HEK293 (cell line): ENCODE measurements around the gene DCUN1D1.

Experiments used
- ZNF830 ChIP-seq: fragments of 450-650 bp; IDR thresholded peaks from 2 replicates; pipeline ENCODE4 v1.5.0; 2018; ENCODE audit warnings: missing biosample characterization, missing genetic modification characterization, low read depth, mild to moderate bottlenecking, moderate library complexity
- TF ChIP-seq, protein P1 (sequence below): fragments of 450-650 bp; formaldehyde crosslinking; IDR thresholded peaks from 2 replicates; pipeline ENCODE4 v1.5.1; 2016; ENCODE audit warnings: missing biosample characterization, missing genetic modification characterization
- TF ChIP-seq, protein P2 (sequence below): sonication (generic); formaldehyde crosslinking; IDR thresholded peaks from 2 replicates; pipeline ENCODE4 v1.8.1; 2022; ENCODE audit warnings: mild to moderate bottlenecking, moderate library complexity, missing genetic modification reagents

DNA sequence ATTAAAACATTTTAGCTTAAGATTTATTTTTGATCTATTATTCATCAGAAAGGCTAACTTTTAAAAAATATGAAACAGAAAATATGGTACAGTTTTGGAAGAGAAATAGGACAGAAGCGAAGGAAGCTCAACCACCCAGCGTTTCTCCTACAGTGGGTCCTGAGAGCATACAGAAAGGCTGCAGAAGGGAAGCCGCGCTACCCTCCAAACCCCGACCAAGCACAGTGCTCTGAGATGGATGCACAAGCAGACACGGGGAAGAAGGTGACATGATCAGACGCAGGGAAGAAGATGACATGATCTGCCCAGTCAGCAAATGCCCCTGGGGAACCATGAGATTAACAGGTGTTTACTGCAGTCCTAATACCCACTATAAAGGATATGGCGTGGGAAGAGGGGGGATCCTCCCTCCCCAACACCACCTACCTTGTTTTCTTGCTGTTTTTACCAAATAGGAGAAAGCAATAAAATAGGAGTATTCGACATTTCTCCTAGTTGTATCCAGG is 14.4 kb downstream of the DCUN1D1 start:
- TF ChIP-seq ZNF830 (tag by site-specific recombination), result no peak
- TF ChIP-seq, protein P1, sequence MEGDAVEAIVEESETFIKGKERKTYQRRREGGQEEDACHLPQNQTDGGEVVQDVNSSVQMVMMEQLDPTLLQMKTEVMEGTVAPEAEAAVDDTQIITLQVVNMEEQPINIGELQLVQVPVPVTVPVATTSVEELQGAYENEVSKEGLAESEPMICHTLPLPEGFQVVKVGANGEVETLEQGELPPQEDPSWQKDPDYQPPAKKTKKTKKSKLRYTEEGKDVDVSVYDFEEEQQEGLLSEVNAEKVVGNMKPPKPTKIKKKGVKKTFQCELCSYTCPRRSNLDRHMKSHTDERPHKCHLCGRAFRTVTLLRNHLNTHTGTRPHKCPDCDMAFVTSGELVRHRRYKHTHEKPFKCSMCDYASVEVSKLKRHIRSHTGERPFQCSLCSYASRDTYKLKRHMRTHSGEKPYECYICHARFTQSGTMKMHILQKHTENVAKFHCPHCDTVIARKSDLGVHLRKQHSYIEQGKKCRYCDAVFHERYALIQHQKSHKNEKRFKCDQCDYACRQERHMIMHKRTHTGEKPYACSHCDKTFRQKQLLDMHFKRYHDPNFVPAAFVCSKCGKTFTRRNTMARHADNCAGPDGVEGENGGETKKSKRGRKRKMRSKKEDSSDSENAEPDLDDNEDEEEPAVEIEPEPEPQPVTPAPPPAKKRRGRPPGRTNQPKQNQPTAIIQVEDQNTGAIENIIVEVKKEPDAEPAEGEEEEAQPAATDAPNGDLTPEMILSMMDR (tag by site-specific recombination), result no peak
- TF ChIP-seq, protein P2, sequence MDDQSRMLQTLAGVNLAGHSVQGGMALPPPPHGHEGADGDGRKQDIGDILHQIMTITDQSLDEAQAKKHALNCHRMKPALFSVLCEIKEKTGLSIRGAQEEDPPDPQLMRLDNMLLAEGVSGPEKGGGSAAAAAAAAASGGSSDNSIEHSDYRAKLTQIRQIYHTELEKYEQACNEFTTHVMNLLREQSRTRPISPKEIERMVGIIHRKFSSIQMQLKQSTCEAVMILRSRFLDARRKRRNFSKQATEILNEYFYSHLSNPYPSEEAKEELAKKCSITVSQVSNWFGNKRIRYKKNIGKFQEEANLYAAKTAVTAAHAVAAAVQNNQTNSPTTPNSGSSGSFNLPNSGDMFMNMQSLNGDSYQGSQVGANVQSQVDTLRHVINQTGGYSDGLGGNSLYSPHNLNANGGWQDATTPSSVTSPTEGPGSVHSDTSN (CRISPR knock-in tag), result no peak
